ENCODE measurements around the gene PAN3. TPM values are rescaled to one million over a fixed set of nuclear protein-coding genes. Genes with fewer than 3 reads are reported as not detected.
A peak's percentile ranks its signal among the peaks of the same experiment; 100 is the strongest.

PAN3 gene
- 16.7 and 17.3 TPM in 2 replicates for total RNA-seq (2014; rRNA removed; shearing (Covaris generic))
- 14.7 and 16.7 TPM in 2 replicates for polyA plus RNA-seq (2016; fragmentation: Nextera tagmentation; extraction: Ambion mirVana)

- WGBS, 2 experiments (ENCODE audit: low coverage in 1 of 2, low lambda C conversion rate in 2 of 2, missing lambda C conversion rate in 2 of 2), result 1% methylated on average over 36 to 84 of the region's 84 CpGs
- H3K9ac ChIP-seq, result peak within 1 kb of the TSS; percentile 96
- TF ChIP-seq EZH2phosphoT487 (IDR thresholded peaks at IDR 0.05; ENCODE audit: insufficient read depth, low read depth) (no peak), EZH2 (IDR thresholded peaks at IDR 0.05; ENCODE audit: insufficient read depth, poor library complexity, severe bottlenecking) (no peak)
- H2AFZ ChIP-seq, result peak within 1 kb of the TSS; percentile 90
- H3K79me2 ChIP-seq (ENCODE audit: insufficient read depth), result peaks cover 60% of the 10 kb centered on the region
- H4K20me1 ChIP-seq (ENCODE audit: insufficient read depth), result 0 out of 2 replicates have a peak, but pooled peaks cover 3% of the 10 kb centered on the region
- no peaks in the 10 kb centered on the region for H3K9me2 ChIP-seq (ENCODE audit: insufficient read depth)
- no peaks in the 10 kb centered on the region for H3K36me3 ChIP-seq (ENCODE audit: low read depth)
- H3K4me2 ChIP-seq (ENCODE audit: unreplicated experiment), result peak within 1 kb of the TSS; percentile 95
- H3F3A ChIP-seq (ENCODE audit: insufficient read depth), result peaks cover 16% of the 10 kb centered on the region
- peak within 1 kb of the TSS; percentile 84 for H3K27ac ChIP-seq
- peak; percentile 96 for DNase-seq
- no peaks in the 10 kb centered on the region for H3K27me3 ChIP-seq (replicated peaks; ENCODE audit: insufficient read depth)
- peak within 1 kb of the TSS; percentile 87 for H3K4me3 ChIP-seq
- in situ Hi-C loops (cut with MboI), result no loop called here
- no peaks in the 10 kb centered on the region for H3K9me3 ChIP-seq (ENCODE audit: low read depth)
- H3K4me1 ChIP-seq (ENCODE audit: insufficient read depth), result peaks cover 30% of the 10 kb centered on the region
These were observed at the start of gene PAN3 for GRCh38 chr13:28138012-28138755. PAN3 (plus strand) TSS chr13:28138545; CDS start chr13:28138658, 113 bp downstream.

GRCh38 chr13:28089065-28089464 is 49.3 kb upstream of the PAN3 start:
- Histone ChIP-seq H3K9ac (no peak overlapping the region), H3K4me1 (ENCODE audit: insufficient read depth) (no peaks in the 10 kb centered on the region), H2AFZ (no peak overlapping the region), H3F3A (ENCODE audit: insufficient read depth) (no peaks in the 10 kb centered on the region), H3K9me3 (ENCODE audit: low read depth) (no peaks in the 10 kb centered on the region), H3K36me3 (ENCODE audit: low read depth) (no peaks in the 10 kb centered on the region), H3K9me2 (ENCODE audit: insufficient read depth) (no peaks in the 10 kb centered on the region), H3K27me3 (replicated peaks; ENCODE audit: insufficient read depth) (peaks cover 22% of the 10 kb centered on the region), H3K27ac (no peak overlapping the region), H3K79me2 (ENCODE audit: insufficient read depth) (no peaks in the 10 kb centered on the region), H3K4me3 (no peak overlapping the region), H3K4me2 (ENCODE audit: unreplicated experiment) (no peak overlapping the region), H4K20me1 (ENCODE audit: insufficient read depth) (no peaks in the 10 kb centered on the region)
- TF ChIP-seq EZH2 (IDR thresholded peaks at IDR 0.05; ENCODE audit: insufficient read depth, poor library complexity, severe bottlenecking) (no peak), EZH2phosphoT487 (IDR thresholded peaks at IDR 0.05; ENCODE audit: insufficient read depth, low read depth) (no peak)
- in situ Hi-C loops (cut with MboI), result no loop called here
- no peak for DNase-seq
- 7 to 10% methylated on average over 1 of the region's 1 CpG for WGBS, 2 experiments (ENCODE audit: low coverage in 1 of 2, low lambda C conversion rate in 2 of 2, missing lambda C conversion rate in 2 of 2)

- Histone ChIP-seq H3K79me2 (ENCODE audit: insufficient read depth) (no peaks in the 10 kb centered on the region), H3F3A (ENCODE audit: insufficient read depth) (no peaks in the 10 kb centered on the region), H4K20me1 (ENCODE audit: insufficient read depth) (no peaks in the 10 kb centered on the region), H3K9me2 (ENCODE audit: insufficient read depth) (no peaks in the 10 kb centered on the region), H3K27ac (no peak overlapping the region), H3K9ac (no peak overlapping the region), H3K27me3 (replicated peaks; ENCODE audit: insufficient read depth) (peaks cover 48% of the 10 kb centered on the region), H3K4me1 (ENCODE audit: insufficient read depth) (no peaks in the 10 kb centered on the region), H3K4me3 (no peak overlapping the region), H3K9me3 (ENCODE audit: low read depth) (no peaks in the 10 kb centered on the region), H3K36me3 (ENCODE audit: low read depth) (no peaks in the 10 kb centered on the region), H2AFZ (no peak overlapping the region), H3K4me2 (ENCODE audit: unreplicated experiment) (no peak overlapping the region)
- DNase-seq, result no peak
- TF ChIP-seq EZH2phosphoT487 (IDR thresholded peaks at IDR 0.05; ENCODE audit: insufficient read depth, low read depth), result no peak
- no peak for TF ChIP-seq EZH2 (IDR thresholded peaks at IDR 0.05; ENCODE audit: insufficient read depth, poor library complexity, severe bottlenecking)
- in situ Hi-C loops (cut with MboI), result no loop called here
- WGBS, 2 experiments (ENCODE audit: low coverage in 1 of 2, low lambda C conversion rate in 2 of 2, missing lambda C conversion rate in 2 of 2), result 59 to 65% methylated on average over 2 of the region's 2 CpGs
These were observed 45.9 kb upstream of the PAN3 start for GRCh38 chr13:28092431-28092830.

GRCh38 chr13:28093881-28094280 is 44.5 kb upstream of the PAN3 start:
- Histone ChIP-seq H3K9me2 (ENCODE audit: insufficient read depth) (no peaks in the 10 kb centered on the region), H4K20me1 (ENCODE audit: insufficient read depth) (no peaks in the 10 kb centered on the region), H3K9me3 (ENCODE audit: low read depth) (no peaks in the 10 kb centered on the region), H3K4me3 (no peak overlapping the region), H2AFZ (no peak overlapping the region), H3K79me2 (ENCODE audit: insufficient read depth) (no peaks in the 10 kb centered on the region), H3K27ac (no peak overlapping the region), H3K4me2 (ENCODE audit: unreplicated experiment) (no peak overlapping the region), H3K4me1 (ENCODE audit: insufficient read depth) (no peaks in the 10 kb centered on the region), H3K27me3 (replicated peaks; ENCODE audit: insufficient read depth) (peaks cover 52% of the 10 kb centered on the region), H3K9ac (no peak overlapping the region), H3K36me3 (ENCODE audit: low read depth) (no peaks in the 10 kb centered on the region), H3F3A (ENCODE audit: insufficient read depth) (no peaks in the 10 kb centered on the region)
- TF ChIP-seq EZH2phosphoT487 (IDR thresholded peaks at IDR 0.05; ENCODE audit: insufficient read depth, low read depth), result no peak
- TF ChIP-seq EZH2 (IDR thresholded peaks at IDR 0.05; ENCODE audit: insufficient read depth, poor library complexity, severe bottlenecking), result no peak
- no peak for DNase-seq
- 16 to 23% methylated on average over 5 of the region's 5 CpGs for WGBS, 2 experiments (ENCODE audit: low coverage in 1 of 2, low lambda C conversion rate in 2 of 2, missing lambda C conversion rate in 2 of 2)
- in situ Hi-C loops (cut with MboI), result no loop called here
